NCI-H1930 (cell line): ENCODE data around the gene NEU2.
"Not testable (repeated sequence)": the region's sequence is repeated elsewhere in the genome, so short reads cannot be mapped to it uniquely, and the experiment has no call there.

ENCODE experiments used
- DNase-seq, 2 experiments: peaks; one replicate each; lab custom pipeline; 2025; lab: John Stamatoyannopoulos, UW

The NEU2 gene

DNA sequence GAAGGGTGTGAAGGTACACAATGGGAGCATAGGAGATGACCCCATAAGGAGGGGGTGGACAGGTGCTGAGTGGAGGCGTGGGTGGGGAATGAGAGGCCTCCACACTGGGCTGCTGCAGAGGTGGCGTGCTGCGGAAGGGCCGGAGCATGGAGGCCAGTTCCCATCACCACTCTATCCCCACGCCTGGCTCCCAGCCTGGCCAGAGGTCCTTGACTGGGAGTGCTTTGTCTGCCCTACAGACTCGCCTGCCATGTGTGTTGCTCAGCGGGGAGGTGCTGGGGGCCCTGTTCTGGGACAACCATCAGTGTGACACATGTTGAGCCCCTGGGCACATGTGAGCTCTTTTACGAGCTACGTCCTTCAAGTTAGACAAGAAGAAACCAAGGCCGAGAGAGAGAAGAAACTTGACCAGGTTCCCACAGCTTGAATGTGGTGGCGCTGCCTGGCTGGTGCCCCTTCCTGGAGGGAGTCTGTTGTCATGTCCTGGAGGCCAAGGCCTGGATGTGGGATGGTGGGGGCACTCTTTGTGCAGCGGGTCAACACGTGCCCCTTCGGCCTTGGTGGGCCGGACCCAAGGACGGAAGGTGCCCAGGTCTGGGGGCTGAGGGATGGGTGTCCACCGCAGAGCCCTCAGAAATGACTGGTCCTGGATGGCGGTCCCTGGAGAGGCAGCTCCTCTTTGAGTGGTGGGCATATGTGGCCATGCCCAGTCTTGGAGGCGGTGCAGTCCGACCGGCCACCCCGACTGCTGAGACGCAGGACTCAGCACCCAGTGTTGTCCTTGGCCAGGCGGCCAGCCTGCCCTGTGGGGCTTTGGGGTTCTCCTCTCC is 26.5 kb downstream of the NEU2 start:
- DNase-seq = no peak

DNA sequence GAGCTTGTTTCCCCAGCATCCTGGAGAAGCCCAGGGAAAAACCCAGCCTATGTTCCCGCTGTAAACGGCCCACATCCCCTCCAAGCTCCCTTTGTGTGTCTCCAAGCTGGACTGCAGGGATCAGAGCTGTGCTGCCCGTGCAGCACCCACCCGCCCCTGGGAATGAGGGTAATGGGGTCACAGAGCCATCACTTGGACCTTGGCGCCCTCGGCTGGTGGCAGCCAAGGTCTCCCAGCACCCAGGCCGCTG is 27.0 kb downstream of the NEU2 start:
- no peak for DNase-seq

DNA sequence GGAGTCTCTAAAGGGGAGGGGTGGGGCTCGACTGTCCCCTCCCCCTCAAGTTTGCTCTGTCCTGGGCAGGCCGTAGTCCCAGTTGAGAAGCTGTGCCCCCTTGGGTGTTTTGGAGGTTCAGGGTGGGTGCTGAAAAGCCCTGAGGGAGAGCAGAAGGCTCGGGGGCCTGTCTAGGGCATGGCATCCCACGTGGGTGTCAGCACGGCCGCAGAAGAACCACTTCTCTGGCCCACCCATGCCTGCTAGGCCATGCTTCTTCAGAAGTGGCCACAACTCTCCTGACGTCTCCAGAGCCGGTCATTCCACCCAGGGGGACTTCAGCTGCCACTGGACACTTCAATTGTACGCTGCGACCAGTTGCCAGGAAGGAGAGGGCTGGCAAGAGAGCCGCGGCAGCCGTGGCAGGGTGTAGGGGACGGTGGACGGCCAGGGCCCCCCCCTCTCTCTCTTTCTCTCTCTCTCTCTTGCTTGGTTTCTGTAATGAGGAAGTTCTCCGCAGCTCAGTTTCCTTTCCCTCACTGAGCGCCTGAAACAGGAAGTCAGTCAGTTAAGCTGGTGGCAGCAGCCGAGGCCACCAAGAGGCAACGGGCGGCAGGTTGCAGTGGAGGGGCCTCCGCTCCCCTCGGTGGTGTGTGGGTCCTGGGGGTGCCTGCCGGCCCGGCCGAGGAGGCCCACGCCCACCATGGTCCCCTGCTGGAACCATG is 27.5 kb downstream of the NEU2 start, which contains the start of gene INPP5D:
INPP5D (plus strand) TSS at position 546 of the 704 bp plus-strand sequence; CDS start at position 683, 137 bp downstream.
- DNase-seq = no peak

DNA sequence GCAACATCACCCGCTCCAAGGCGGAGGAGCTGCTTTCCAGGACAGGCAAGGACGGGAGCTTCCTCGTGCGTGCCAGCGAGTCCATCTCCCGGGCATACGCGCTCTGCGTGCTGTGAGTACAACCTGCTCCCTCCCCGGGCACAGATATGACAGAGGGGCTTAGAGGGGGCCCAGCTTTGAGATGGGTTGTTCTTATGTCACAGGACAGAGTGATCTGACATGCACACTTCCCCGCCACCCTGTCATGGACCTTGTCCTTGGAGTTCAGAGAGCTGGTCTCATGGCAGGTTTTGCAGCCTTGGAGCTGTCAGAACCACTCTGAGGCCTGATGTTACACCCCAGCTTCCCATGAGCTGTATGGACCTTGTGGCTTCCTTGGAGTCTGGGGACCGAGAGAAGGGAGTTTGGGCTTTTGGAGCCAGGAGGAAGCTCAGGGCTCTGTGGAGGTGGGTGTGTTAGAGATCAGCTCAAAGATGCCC is 28.1 kb downstream of the NEU2 start:
- DNase-seq = no peak

DNA sequence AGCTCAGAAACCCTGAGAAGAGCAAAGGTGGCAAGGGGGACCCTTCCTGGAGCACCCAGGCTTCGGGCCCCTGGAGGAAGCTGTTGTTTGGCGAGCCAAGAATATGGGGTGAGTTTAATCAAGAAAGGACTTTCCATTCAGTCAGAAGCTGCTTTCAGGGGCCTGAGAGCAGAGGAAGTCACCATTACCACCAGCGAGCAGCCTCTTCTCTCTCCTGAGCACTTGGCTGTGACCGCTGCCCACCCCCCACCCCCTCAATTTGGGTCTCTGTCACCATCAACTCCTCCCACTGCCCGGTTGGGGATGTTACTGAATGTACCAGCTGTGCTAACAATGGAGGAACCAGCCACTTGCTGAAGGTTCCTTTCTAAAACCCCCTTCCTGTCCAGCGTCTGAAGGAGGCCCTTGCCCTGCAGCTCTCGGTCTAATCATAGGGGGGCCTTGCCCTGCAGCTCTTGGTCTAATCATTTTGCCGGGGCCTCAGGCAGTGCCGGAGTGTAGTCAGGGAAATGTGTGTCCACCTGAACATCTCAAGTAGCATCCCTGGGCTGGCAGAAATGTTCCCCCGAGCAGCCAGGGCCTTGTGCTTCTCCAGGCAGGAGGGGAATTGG is 28.6 kb downstream of the NEU2 start:
- no peak for DNase-seq

DNA sequence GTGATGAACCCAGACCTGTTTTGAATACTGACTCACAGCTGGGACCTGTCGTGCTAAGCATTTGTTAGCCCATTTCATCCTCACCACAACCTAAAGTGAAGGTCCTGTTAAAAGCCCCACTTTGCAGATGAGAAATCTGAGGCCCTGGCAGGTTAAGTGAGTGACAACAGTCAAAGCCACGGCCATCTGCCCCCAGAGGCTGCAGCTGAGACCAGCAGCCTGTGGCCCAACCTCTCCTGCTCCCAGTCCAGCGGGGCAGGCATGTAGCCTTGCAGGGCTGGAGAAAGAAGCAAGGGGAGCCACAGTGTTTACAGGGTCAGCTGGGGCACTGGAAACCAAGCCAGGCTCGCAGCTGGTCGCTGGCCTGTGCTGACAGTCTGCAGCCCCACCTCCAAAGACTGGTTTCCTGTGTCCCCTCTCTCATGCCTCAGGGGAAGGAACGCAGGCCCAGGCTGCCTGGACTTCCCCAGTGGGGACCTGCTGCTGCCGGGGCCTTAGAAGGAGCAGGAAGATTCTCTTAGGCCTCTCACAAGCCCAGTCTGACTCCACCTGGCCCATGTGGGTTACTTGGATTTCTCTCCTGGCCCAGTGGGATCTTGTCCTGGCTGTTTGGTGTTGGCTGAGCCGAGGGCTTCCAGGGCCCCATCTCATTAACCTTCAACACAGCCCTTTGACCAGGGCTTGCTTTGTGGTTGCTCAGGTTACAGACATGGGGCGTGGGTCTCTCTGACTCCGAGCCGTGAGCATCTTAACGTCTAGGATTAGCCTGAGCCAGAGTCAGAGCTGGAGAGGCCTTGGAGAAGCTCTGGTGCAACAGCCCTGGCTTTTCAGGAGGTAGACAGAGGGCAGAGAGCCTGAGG is 29.3 kb downstream of the NEU2 start:
- DNase-seq = no peak

DNA sequence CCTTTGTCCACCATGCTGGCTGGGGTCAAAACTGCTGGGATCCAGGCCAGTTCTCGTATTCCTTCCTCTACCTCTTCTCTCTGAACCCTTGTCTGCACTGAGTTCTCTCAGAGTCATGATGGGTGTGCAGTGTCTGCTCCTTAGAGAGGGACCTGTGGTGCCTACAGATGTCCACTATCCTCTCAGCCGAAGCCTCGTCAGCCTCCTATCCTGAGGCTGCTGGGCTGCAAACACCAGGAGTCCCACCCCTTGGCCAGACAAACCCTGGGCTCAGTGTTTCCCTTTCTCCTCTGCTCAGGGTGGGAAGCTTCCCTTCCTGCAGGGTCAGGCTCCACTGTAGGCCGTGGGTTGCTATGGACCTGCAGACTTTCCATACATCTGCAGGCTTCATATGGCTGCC is 30.0 kb downstream of the NEU2 start:
- no peak for DNase-seq

DNA sequence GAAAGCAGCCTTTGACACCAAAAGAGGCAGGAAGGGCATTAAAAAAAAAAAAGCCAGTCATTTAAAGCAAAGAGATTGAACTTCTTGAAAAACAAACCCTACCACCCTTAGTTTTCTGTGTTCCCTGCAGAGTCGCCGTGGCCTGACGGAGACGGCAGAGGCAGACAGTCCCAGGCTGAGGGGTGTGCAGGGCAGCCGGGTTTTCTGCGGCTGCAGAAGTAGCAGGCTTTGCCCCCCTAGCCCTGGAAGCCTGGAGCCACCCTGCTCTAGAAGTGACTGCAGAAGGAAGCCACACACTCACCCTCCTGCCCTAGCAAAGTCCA is 30.4 kb downstream of the NEU2 start:
- DNase-seq = no peak

DNA sequence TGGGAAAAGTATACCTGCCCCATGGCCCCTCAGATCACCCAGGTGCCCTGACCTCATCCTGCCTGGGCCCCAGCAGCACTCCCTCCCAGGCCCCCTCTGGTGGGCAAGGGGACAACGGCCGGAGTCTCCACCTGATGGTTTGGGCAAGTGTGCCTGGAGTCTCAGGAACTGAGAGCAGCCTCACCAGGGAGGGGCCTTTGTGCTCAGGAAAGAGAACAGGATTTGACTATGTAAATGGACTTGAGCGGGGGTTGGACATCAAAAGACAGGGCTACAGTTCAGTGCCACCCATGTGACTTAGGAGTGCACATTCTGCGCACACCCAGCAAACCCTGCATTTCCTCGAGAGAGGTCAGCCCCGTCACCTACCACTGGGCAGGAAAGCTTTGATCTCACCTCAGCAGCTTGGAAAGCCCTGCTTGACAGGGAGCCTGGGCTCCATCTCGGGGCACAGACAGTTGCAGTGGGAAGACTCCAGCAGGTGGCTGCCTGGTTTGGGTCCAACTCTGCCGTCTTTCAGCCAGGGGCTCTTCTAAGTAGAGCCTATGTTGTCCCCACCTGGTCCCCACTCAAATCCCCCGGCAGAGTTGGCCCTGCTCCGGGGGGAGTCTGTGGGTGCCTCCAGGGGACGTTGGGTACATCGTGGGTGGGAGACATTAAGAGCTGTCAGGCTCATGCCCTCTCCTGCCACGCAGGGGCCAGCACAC is 30.9 kb downstream of the NEU2 start:
- no peak for DNase-seq

DNA sequence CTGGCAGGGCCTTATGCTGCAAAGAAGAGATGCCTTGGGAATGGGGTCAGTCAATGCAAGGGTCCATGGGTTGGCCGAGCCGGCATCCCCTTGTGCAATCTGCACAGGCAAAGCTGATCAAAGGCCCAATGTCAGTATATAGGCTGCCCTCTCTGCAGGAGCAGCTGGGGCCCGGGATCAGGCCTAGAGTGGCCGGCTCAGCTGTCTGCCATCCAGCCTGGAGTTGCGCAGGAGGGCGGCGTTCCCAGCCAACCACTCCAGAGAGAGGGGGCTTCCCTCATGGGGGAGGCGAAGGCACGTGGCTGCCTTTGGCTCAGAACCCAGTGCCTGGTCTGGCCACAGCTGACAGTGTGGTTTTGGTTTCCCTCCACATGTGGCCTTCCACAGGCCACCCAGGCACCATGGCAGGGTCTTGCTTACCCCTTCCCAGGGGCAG is 31.5 kb downstream of the NEU2 start:
- no peak for DNase-seq

DNA sequence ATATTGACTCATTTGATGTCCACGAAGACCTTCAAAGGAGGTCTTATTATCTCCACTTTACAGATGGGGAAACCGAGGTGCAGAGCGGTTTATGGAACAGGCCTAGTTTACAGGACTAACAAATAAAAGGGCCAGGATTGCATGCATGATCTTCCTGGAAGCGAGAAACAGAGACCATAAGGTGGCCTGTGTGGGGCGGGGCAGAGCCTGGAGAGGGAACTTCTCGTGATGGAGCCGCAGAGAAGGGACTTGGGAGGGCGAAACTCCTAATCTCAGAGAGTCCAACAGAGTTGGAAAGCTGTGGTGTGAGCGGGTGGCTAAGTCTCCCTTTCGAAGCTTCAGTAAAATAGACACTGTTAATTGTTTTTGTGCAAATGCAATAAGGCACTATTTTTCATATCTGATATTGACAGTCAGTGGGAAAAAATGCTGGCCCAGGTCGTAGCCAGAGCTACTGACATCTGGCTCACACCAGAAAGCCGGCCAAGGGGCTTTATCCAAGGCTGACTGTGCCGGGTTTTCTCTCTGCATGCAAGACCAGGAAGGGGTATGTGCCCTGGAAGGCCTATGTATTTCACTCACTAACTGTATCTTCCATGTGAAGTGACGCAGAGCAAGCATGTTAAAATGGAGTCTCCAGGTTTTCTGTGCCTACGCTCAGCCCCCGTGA is 32.2 kb downstream of the NEU2 start:
- DNase-seq = no peak

DNA sequence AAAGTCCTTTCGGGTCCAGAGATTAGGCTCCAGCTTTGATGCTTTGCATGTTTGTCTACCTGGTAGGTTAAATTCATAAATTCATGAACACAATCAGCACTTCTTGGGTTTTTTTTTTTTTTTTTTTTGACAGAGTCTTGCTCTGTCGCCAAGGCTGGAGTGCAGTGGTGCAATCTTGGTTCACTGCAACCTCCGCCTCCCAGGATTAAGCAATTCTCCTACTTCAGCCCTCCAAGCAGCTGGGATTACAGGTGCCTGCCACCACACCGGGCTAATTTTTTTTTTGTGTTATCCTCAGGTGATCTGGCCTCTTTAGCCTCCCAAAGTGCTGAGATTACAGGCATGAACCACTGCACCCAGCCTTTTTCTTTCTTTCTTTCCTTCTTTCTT is 32.7 kb downstream of the NEU2 start:
- not testable (repeated sequence) for DNase-seq

DNA sequence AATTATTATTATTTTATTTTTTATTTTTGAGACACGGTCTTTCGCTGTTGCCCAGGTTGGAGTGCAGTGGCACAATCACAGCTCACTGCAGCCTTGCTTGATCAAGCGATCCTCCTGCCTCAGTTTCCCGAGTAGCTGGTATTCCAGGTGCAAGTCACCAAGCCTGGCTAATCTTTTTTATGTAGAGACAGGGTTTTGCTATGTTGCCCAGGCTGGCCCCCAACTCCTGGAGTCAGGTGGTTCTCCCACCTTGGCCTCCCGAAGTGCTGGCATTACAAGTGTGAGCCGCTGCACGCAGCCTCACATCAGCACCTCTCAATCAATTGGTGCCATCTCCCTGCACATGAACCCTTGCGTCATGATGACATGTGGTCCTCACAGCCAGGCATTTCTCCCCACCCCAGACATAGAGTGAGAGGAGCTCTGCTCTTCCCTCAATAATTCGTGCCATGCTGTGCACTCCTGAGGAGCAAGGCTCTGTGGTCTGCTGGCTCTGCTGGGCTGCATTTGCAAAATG is 33.5 kb downstream of the NEU2 start:
- DNase-seq = no peak

DNA sequence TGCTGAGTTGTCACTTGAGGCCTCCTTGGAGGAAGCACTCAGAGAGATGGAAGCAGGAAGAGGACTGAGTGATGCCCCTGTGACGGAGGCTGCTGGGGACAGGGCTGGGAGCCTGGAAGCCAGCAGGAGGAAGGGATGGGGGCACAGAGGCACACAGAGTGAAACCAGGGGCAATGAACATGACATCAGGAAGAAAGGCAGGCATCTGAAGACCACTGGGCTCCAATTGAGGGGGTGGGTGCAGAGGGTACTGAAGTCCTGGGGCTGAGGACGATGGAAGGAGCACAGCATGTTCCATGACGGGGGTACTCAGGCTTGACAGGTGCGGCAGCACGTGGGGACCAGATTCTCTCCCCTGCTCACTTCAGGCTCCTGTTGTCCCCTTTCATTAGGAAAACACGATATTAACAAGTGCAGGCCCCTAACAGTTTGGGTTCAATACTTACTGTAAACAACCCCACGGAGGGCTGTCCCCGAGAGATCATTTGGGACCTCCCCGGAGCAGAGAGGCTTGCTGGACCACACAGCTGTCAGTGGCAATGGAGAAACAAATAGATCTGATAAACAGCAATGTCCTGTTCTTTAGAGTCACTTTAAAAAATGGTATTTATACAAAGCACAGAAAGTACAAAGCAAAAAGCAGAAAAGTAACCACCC is 36.4 kb downstream of the NEU2 start:
- no peak for DNase-seq

DNA sequence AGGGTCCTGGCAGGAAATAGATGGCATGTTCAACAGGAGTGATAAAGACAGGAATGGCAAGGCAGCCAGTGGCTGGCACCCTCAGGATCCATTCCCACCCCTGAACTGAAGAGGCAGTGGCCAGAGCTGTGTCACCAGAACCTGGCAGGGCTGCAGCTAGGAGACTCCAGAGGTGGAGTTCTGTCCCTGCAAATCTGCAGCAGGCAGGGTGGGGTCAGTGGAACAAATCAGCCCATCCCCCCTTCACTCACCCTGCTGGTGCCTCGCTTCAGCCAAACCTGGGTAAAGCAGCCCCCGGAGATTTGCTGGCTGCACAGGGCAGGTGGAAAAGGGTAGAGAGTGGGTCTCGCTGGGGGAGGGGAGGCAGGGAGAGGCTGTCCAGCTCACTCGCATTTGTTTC is 40.4 kb downstream of the NEU2 start:
- DNase-seq = no peak

DNA sequence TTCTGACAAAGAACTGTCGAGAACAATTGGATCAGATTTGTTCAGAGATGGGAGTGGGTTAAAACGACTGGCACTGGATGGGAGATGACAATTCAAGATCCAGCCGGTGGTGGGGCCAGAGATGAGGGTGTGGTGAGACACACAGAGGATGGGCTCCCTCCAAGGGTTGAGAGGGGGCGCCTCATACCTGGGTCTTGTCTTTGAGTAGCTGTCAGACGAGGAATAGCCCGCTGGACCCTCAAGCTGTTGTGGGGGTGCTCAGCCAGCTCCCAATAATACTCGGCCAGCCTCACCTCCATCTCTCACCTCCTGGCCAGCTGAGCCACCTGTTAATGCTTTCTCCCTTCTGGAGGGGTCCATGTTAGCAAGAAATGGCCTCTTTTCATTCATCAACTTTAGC is 41.6 kb downstream of the NEU2 start:
- no peak for DNase-seq

DNA sequence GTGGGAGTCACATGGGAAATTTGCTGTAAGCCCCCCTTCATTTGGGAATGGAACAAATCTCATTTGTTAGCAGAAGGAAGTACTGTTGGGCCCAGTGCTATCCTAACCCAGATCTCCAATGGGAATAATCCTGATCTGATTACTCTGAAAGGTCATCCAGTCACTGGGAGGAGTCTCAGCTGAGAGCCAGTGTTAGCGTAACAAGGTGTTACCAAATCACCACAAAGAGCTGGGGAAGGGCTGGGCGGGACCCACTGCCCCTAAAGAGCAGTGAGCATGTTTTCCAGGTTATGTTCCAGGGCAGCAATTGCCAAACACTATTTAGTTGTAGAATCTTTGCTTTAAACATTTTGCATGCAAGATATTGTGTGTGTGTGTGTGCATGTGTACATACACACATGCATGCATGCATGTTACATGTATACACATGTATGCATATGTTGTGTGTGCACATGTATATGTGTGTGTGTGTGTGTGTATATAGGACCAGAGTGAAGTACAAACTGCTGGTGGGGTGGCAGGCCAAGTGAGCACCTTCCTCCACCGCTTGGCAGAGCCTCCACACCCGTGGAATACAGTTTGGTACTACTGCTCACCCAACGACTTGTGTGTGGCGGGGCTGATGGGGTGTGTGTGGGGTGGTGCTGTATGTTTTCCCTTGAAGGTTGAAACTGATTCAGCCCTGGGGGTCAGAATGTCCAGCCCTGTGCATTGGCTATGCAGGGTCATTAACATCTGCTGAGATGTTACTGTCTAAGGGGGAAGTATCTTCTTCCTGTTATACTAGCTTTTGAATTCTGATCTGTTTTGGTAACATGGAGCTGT is 42.9 kb downstream of the NEU2 start:
- DNase-seq = no peak

DNA sequence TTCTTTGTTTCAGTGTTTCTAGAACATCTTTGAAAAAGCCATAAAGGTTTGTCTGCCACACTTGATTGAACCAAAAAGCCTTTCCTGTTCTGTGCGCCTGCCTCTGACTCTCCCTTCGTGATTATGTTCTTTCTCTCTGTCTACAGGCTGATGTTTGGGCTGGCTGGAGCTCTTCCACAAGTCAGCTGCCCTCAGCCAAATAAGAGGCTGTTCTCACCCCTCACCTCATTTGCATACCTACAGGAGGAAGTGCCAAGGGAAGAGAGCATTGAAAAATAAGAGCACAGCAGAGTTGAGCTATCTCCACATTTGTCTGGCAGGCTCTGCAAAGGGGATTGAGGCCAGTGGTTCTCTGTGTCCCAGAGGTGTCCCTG is 43.5 kb downstream of the NEU2 start:
- DNase-seq = no peak

DNA sequence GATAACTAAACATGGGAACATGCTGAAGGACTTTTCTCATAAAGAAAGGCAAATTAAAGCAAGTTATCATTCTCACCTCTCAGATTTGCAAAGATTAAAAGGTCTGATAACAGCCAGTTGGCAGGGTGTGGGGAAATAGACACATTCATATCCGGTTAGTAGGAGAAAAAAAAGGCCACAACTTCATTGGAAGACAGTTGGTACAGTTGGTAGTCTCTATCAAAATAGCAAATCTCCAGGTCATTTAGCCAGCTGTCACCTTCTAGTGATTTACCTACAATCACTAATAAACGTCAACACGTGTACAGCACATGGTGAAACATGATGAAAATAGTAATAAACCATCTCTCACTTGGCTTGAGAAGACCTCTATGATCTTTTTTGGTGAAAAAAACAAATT is 44.3 kb downstream of the NEU2 start:
- DNase-seq = no peak

DNA sequence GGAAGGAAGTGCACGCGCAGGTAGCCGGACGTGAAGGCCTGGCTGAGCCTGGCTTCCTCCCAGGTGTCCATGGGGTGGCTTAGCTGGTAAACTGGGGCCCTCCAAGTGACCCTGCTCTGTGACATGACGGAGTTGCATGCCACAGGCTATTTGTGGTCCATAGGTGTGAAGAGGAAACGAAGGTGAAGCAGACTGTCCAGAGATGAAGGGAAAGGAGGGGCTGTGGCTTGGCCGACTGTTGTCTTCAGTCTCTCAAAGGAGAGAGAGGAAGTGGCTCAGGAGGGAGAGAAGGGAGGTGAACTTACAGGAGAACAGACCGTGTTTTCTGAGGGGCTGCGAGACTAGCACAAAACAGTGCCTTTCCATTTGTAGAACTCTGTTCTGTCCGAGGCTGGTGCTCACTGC is 47.0 kb downstream of the NEU2 start:
- DNase-seq = no peak
